Stimulated activated CD8-positive, alpha-beta memory T cell treated with anti-CD3 and anti-CD28 coated beads, Interleukin-4, amount 100 ng/mL, for 1 hour (primary cell): ENCODE measurements around the gene SP2.
"Not testable (repeated sequence)": the region's sequence is repeated elsewhere in the genome, so short reads cannot be mapped to it uniquely, and the experiment has no call there.

Experiments
- DNase-seq, 2 donors: peaks; one replicate each; pipeline ENCODE4 v3.0.0-alpha.2; 2020; ENCODE audit warnings: low read depth in 2 of 2, low spot score in 1 of 2

The SP2 gene

DNA sequence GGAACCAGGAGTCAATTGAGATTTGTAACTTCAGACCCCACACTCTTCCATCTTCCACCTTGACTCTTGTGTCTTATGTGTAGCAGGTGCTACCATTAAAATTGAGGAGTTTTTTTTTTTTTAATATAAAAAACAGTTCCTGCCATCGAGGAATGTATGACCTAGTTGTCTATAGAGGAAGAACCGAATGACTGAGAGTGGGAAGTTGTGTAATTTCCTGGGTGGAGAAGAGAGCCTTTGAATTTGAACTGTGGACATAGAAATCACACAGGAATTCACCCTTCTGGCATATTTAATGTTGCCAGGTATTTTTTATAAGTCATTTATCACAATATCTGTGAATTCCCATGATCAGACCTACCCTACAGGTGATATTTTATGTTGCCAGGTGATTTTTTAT lies 22.0 kb downstream of the SP2 start:
- DNase-seq = no peak

GRCh38 chr17:47918991-47919390 lies 23.0 kb downstream of the SP2 start:
- DNase-seq = no peak

DNA sequence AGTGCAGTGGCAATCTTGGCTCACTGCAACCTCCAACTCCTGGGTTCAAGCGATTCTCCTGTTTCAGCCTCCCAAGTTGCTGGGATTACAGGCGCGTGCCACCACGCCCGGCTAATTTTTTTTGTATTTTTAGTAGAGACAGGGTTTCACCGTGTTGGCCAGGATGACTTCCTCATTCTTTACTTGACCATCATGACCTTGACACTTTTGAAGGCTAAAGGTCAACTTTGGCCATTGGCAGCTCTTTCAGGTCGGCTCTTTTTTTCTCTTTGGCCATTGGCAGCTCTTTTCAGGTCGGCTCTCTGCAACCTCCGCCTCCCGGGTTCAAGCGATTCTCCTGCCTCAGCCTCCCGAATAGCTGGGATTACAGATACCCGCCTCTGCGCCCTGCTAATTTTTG lies 23.9 kb downstream of the SP2 start:
- DNase-seq = not testable (repeated sequence)

GRCh38 chr17:47924785-47925677 lies 29.0 kb downstream of the SP2 start:
- DNase-seq = no peak

- DNase-seq = no peak
Measured at GRCh38 chr17:47925678-47925988, 29.6 kb downstream of the SP2 start.

GRCh38 chr17:47927821-47928400 lies 31.9 kb downstream of the SP2 start:
- no peak for DNase-seq

GRCh38 chr17:47928415-47928814 lies 32.4 kb downstream of the SP2 start:
- DNase-seq = no peak

- no peak for DNase-seq
Measured at GRCh38 chr17:47929218-47930000, 33.4 kb downstream of the SP2 start.

- DNase-seq = no peak
Measured at GRCh38 chr17:47931848-47932247, 35.8 kb downstream of the SP2 start.

GRCh38 chr17:47934856-47935255 lies 38.8 kb downstream of the SP2 start:
- DNase-seq = no peak

GRCh38 chr17:47935468-47935867 lies 39.4 kb downstream of the SP2 start:
- DNase-seq = not testable (repeated sequence)

DNA sequence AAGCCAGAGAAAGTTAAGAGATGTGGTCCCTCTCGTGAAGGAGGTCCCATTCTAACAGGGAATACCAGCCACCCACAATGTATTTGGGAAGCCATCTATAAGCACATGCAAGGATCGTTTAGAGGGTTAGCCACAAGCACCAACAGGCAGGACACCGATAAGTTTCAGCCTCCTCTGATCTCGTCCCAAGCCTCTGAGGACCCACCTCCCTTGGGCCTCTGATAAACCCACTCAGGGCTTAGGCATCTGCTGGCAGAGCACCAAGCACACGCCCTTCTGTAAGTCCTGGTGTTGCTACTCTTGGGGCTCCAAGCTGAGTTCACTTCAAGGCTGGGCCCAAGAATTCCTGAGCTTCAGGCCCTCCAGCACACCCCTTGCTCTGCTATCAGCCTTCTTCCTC lies 39.9 kb downstream of the SP2 start:
- DNase-seq = no peak

GRCh38 chr17:47937941-47938340 lies 41.9 kb downstream of the SP2 start:
- DNase-seq = no peak

DNA sequence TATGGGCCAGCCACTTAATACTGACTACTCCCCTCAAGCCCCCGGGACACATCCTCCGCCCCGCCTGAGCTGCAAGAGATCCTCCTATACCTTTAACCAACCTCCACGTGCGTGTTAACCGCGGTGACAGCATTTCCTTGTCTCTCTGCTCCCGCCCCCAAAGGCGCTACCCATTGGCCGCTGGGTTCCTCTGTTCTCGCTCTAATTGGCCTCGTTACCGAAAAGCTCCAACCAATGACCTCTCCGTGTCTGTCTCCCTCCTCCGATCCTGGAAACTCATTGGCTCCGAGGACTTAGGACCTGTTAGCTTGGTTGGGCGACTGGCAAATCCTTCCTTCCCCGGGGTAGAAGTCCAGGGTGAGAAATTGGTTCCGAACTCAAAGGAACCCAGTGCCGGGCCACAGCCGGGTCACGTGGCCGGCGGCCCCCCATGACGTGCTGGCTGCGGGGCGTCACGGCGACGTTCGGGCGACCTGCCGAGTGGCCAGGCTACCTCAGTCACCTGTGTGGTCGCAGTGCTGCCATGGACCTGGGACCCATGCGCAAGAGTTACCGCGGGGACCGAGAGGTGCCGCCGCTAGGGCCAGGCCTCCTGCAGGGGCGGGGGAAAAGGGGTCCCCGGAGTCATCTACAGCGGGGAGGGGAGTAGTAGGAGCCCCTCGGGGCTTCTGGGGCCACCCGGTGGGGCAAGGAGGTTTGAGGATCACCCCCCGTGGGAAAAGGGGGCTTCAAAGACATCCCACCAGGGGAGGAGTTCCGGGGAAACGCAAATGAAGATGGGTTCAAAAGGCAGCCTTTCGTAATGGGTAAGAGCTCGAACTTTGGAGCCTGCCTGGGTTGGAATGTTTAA lies 45.4 kb downstream of the SP2 start, which contains the start of gene PNPO:
Gene PNPO (plus strand): TSS at position 326 of the 850 bp plus-strand sequence. CDS start 105 bp downstream, at position 431.
- peak; percentile 65 to 86 for DNase-seq

- no peak for DNase-seq
Measured at GRCh38 chr17:47942096-47942510, 46.1 kb downstream of the SP2 start.

DNA sequence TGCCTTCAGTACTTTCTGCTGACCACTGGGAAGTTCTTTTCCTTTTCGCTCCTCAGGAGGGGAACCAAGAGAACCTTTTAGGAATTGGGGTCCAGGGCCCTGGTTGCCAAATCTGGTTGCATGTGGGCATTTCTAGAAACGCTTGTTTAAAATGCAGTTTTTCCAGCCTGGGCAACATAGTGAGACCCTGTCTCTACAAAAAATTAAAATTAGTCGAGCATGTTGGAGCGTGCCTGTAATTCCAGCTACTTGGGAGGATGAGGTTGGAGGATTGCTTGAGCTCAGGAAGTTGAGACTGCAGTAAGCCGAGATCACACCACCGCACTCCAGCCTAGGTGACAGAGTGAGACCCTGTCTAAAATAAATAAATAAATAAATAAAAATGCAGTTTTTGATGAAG lies 46.5 kb downstream of the SP2 start:
- DNase-seq = no peak

GRCh38 chr17:47945080-47945479 lies 49.0 kb downstream of the SP2 start:
- no peak for DNase-seq

GRCh38 chr17:47945529-47946508 lies 49.8 kb downstream of the SP2 start:
- no peak for DNase-seq

DNA sequence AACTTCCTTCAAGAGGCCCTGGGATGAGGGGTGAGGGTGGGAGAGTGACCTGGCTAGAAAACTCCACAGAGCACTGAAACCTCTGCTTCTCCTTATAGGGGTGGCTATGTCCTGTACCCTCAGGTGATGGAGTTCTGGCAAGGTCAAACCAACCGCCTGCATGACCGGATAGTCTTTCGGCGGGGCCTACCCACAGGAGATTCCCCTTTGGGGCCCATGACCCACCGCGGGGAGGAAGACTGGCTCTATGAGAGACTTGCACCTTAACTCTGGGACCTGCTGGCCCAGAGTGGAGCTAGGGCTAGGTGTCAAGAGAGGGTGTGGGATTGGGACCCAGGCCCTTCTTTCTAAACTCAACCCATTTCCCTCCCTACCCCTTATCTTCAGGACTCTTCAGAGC lies 50.5 kb downstream of the SP2 start:
- no peak for DNase-seq

- peak; percentile 33 to 48 for DNase-seq
Measured at GRCh38 chr17:47946929-47947397, 50.9 kb downstream of the SP2 start.
